ENCODE results near the gene OR1F1. TPM values are rescaled to one million over a fixed set of nuclear protein-coding genes. Genes with fewer than 3 reads are reported as not detected.
A peak's percentile ranks its signal among the peaks of the same experiment; 100 is the strongest.

OR1F1 gene
- total and polyA plus RNA-seq, 9 of the 15 experiments (the other 6 are each of a cell fraction or from before 2014, with no cell fraction given) = 0.15 to 0.61 (median 0.35) TPM; not detected in 3

GRCh38 chr16:3188925-3189825, 1.2 kb downstream of the OR1F1 start (continued):
- TF ChIP-seq NR2C2 (CRISPR knock-in tag; IDR thresholded peaks at IDR 0.05) (0 out of 2 replicates have a peak, but pooled peaks have one; percentile 8), NR2C2 (tag; IDR thresholded peaks at IDR 0.05) (no peak), PBX2 (CRISPR knock-in tag; IDR thresholded peaks at IDR 0.05; ENCODE audit: low read depth) (no peak), PBX2 (tag; conservative IDR thresholded peaks at IDR 0.05; ENCODE audit: low read depth) (no peak), ZSCAN29 (IDR thresholded peaks at IDR 0.05) (peak; percentile 83), MBD1 (CRISPR knock-in tag; IDR thresholded peaks at IDR 0.05) (no peak), HDAC1 (IDR thresholded peaks at IDR 0.05) (peak in 1 of 2 experiments; percentile 49; a peak in 1 of 4 replicates), NCOA6 (IDR thresholded peaks at IDR 0.05) (no peak), ZNF586 (CRISPR knock-in tag; conservative IDR thresholded peaks at IDR 0.05) (no peak), POLR3A (IDR thresholded peaks at IDR 0.05; ENCODE audit: borderline replicate concordance, extremely low read depth, insufficient read depth, insufficient read length) (peak; percentile 85), CBFB (CRISPR knock-in tag; IDR thresholded peaks at IDR 0.05) (no peak), ATF1 (CRISPR knock-in tag; IDR thresholded peaks at IDR 0.05) (no peak), ATF1 (tag; IDR thresholded peaks at IDR 0.05) (peak; percentile 44; the same call in 1 of the 2 replicates), ELF4 (CRISPR knock-in tag; IDR thresholded peaks at IDR 0.05) (no peak), POU5F1 (IDR thresholded peaks at IDR 0.05; ENCODE audit: borderline replicate concordance, low read depth, low read length, partially characterized antibody) (no peak), POLR2A (conservative IDR thresholded peaks at IDR 0.05) (peak; percentile 54), STAT6 (CRISPR knock-in tag; IDR thresholded peaks at IDR 0.05) (0 out of 2 replicates have a peak, but pooled peaks have one; percentile 11), RCOR1 (IDR thresholded peaks at IDR 0.05; ENCODE audit: borderline replicate concordance in 1 of 2, low read depth in 2 of 2, low read length in 2 of 2) (peak in 1 of 2 experiments; percentile 68; a peak in 1 of 4 replicates), SRSF3 (IDR thresholded peaks at IDR 0.05; ENCODE audit: insufficient read depth, low read length) (no peak)
